Thymus (tissue), 14 donors: Measurements from ENCODE around the gene CDH1. TPM values are rescaled to one million over a fixed set of nuclear protein-coding genes. Genes with fewer than 3 reads are reported as not detected.

Experiments
- DNase-seq, 9 donors: peaks; one replicate each; pipeline ENCODE4 v3.0.0-alpha.2; 2013; ENCODE audit warnings: low spot score in 9 of 9, low read depth in 6 of 9, missing footprints in 1 of 9
- H3K27ac ChIP-seq, 2 donors: one replicate each; pipeline ENCODE4 v1.5.1; 2013; ENCODE audit warnings: control low read depth in 1 of 2, low read depth in 1 of 2, low read length in 1 of 2, mild to moderate bottlenecking in 1 of 2, moderate library complexity in 1 of 2
- H3K27me3 ChIP-seq, 2 donors: one replicate each; pipeline ENCODE4 v1.5.1; 2013; ENCODE audit warnings: low read length in 1 of 2; ENCODE audit not compliant: control insufficient read depth in 2 of 2, insufficient read depth in 1 of 2
- H3K36me3 ChIP-seq, 2 donors: one replicate each; pipeline ENCODE4 v1.5.1; 2013; ENCODE audit warnings: low read length in 1 of 2, mild to moderate bottlenecking in 1 of 2, moderate library complexity in 1 of 2; ENCODE audit not compliant: control insufficient read depth in 2 of 2, insufficient read depth in 2 of 2
- H3K4me1 ChIP-seq, 2 donors: one replicate each; pipeline ENCODE4 v1.5.1; 2013; ENCODE audit warnings: low read length in 2 of 2; ENCODE audit not compliant: control insufficient read depth in 2 of 2, insufficient read depth in 2 of 2
- H3K4me3 ChIP-seq, 2 donors: one replicate each; pipeline ENCODE4 v1.5.1; 2013; ENCODE audit warnings: low read length in 2 of 2, control low read depth in 1 of 2, mild to moderate bottlenecking in 1 of 2
- H3K9me3 ChIP-seq, 2 donors: one replicate each; pipeline ENCODE4 v1.5.1; 2013; ENCODE audit warnings: low read length in 1 of 2, mild to moderate bottlenecking in 1 of 2; ENCODE audit not compliant: control insufficient read depth in 2 of 2, insufficient read depth in 1 of 2
- WGBS: extraction: QIAGEN DNeasy Blood & Tissue Kit; methylation state at CpG from one replicate; pipeline ENCODE4 v1.1.7; 2013; 5-methylcytosine and 5-hydroxymethylcytosine counted together
- long read RNA-seq, 10 donors: transcript quantifications; one replicate each; lab custom pipeline, GENCODE V29; 2026
- polyA plus RNA-seq: library from polyadenylated mRNA; stranded (reverse); fragments of 200-250 nt; gene quantifications from one replicate; pipeline ENCODE4 v1.2.3, GENCODE V29; 2013
- total RNA-seq: library from RNA; stranded (reverse); fragments of 120-200 nt; gene quantifications from one replicate; pipeline ENCODE4 v1.2.4, GENCODE V29; 2013
- donor health status: healthy.

Gene CDH1
- total RNA-seq (30.9 TPM), polyA plus RNA-seq (70.4 TPM)
- long read RNA-seq, donor 1, full-length matches to known transcripts: 2 of 2 reads
- long read RNA-seq, donor 1, partial matches to known transcripts: 0 of 2 reads
- long read RNA-seq, donor 1, other reads (novel, unspliced or antisense): 0 of 2 reads
- long read RNA-seq, donor 2: 0 reads
- long read RNA-seq, donor 3, full-length matches to known transcripts: 4 of 4 reads
- long read RNA-seq, donor 3, partial matches to known transcripts: 0 of 4 reads
- long read RNA-seq, donor 3, other reads (novel, unspliced or antisense): 0 of 4 reads
- long read RNA-seq, donor 4, partial matches to known transcripts: 9 of 9 reads
- long read RNA-seq, donor 4, other reads (novel, unspliced or antisense): 0 of 9 reads
- long read RNA-seq, donor 5, full-length matches to known transcripts: 5 of 5 reads
- long read RNA-seq, donor 5, partial matches to known transcripts: 0 of 5 reads
- long read RNA-seq, donor 5, other reads (novel, unspliced or antisense): 0 of 5 reads
- long read RNA-seq, donor 6, full-length matches to known transcripts: 2 of 44 reads
- long read RNA-seq, donor 6, partial matches to known transcripts: 42 of 44 reads
- long read RNA-seq, donor 6, other reads (novel, unspliced or antisense): 0 of 44 reads
- long read RNA-seq, donor 7, full-length matches to known transcripts: 7 of 7 reads
- long read RNA-seq, donor 7, partial matches to known transcripts: 0 of 7 reads
- long read RNA-seq, donor 7, other reads (novel, unspliced or antisense): 0 of 7 reads
- long read RNA-seq, donor 8, partial matches to known transcripts: 0 of 1 reads
- long read RNA-seq, donor 8, other reads (novel, unspliced or antisense): 0 of 1 reads
- long read RNA-seq, donor 9, full-length matches to known transcripts: 1 of 1 reads
- long read RNA-seq, donor 9, partial matches to known transcripts: 0 of 1 reads
- long read RNA-seq, donor 9, other reads (novel, unspliced or antisense): 0 of 1 reads
- long read RNA-seq, donor 10, full-length matches to known transcripts: 2 of 2 reads
- long read RNA-seq, donor 10, partial matches to known transcripts: 0 of 2 reads
- long read RNA-seq, donor 10, other reads (novel, unspliced or antisense): 0 of 2 reads

DNA sequence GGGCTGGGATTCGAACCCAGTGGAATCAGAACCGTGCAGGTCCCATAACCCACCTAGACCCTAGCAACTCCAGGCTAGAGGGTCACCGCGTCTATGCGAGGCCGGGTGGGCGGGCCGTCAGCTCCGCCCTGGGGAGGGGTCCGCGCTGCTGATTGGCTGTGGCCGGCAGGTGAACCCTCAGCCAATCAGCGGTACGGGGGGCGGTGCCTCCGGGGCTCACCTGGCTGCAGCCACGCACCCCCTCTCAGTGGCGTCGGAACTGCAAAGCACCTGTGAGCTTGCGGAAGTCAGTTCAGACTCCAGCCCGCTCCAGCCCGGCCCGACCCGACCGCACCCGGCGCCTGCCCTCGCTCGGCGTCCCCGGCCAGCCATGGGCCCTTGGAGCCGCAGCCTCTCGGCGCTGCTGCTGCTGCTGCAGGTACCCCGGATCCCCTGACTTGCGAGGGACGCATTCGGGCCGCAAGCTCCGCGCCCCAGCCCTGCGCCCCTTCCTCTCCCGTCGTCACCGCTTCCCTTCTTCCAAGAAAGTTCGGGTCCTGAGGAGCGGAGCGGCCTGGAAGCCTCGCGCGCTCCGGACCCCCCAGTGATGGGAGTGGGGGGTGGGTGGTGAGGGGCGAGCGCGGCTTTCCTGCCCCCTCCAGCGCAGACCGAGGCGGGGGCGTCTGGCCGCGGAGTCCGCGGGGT lies at the start of gene CDH1:
Gene CDH1 (plus strand): TSS at position 247 of the 684 bp plus-strand sequence. CDS start 124 bp downstream, at position 371.
- Histone ChIP-seq H3K4me3 (peak within 1 kb of the TSS; percentile 29 to 47), H3K27me3 (peaks cover 23 to 51% of the 10 kb centered on the region in 2 donors), H3K9me3 (peaks cover 2 to 7% of the 10 kb centered on the region in 2 donors), H3K36me3 (no peaks in the 10 kb centered on the region), H3K4me1 (peaks cover 8 to 35% of the 10 kb centered on the region in 2 donors), H3K27ac (peak within 1 kb of the TSS; percentile 17 to 70)
- WGBS: 5% methylated on average over 63 of the region's 63 CpGs
- DNase-seq: peak in 3 of 9 donors; percentile 36 to 54 (median 38)

DNA sequence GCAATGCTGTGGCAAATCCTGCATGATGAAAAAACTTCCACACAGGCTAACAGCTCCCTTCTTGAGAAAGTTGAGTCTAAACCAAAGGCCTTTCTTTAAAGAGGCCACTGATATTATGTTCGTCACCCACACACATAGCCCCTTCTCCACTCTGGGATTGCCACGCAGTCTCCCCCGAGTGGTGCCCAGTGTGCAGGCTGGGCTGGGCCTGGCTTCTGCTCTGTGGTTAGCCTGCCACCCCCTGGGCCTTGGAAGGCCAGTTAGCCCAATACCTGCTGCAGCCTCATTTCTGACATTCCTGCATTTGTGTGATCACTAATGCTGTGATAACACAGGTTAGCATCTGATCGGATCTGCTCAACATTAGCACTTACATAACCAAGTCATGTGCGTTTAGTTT lies 47.2 kb upstream of the CDH1 start:
- H3K4me1 ChIP-seq: no peaks in the 10 kb centered on the region

DNA sequence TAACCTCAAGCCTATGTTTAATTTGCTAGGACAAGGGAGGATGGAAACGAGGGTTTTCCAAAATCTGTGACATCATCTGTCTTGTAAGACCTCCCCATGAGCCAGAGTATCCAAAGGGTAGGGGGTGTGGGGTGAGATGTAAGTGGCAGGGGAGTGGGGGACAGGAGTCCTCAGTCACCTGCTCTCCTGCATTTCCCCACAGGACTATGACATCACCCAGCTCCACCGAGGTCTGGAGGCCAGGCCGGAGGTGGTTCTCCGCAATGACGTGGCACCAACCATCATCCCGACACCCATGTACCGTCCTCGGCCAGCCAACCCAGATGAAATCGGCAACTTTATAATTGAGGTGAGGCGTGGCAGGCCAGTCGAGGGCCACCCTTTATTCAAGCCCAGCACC lies 41.5 kb upstream of the CDH1 start:
- Histone ChIP-seq H3K27ac (no peak overlapping the region), H3K27me3 (no peaks in the 10 kb centered on the region), H3K9me3 (no peaks in the 10 kb centered on the region), H3K36me3 (no peaks in the 10 kb centered on the region), H3K4me3 (no peak overlapping the region), H3K4me1 (no peaks in the 10 kb centered on the region)
- DNase-seq: no peak
- 86% methylated on average over 11 of the region's 11 CpGs for WGBS

More for the DNA sequence above, 47.2 kb upstream of the CDH1 start:
- Histone ChIP-seq H3K27ac (no peak overlapping the region), H3K36me3 (no peaks in the 10 kb centered on the region), H3K9me3 (no peaks in the 10 kb centered on the region), H3K4me3 (no peak overlapping the region), H3K27me3 (no peaks in the 10 kb centered on the region)
- no peak for DNase-seq
- 97% methylated on average over 5 of the region's 5 CpGs for WGBS

DNA sequence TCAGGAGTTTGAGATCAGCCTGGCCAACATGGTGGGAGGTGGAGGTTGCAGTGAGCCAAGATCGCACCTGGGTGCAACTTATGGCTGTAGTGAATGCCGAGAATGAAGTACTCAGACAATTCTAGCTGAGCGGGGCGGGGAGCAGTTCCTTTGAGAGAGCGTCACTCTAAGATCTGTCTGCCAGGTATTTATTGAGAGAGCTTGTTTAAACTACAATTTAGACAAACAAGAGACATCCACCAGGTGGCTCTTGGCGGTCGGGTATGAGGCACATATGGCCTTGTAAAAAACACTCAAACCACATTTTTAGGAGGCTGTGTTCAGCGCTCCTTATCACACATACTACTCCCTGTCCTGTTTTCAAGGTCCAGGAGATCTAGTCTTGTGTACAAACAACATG lies 40.6 kb upstream of the CDH1 start:
- no peaks in the 10 kb centered on the region for H3K36me3 ChIP-seq

DNA sequence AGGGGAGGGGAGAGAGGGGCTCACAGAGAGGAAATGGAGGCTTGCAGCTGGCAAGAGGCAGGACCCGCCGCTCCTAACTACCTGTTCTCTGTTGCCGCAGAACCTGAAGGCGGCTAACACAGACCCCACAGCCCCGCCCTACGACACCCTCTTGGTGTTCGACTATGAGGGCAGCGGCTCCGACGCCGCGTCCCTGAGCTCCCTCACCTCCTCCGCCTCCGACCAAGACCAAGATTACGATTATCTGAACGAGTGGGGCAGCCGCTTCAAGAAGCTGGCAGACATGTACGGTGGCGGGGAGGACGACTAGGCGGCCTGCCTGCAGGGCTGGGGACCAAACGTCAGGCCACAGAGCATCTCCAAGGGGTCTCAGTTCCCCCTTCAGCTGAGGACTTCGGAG lies 39.0 kb upstream of the CDH1 start:
- no peaks in the 10 kb centered on the region for H3K9me3 ChIP-seq
- no peaks in the 10 kb centered on the region for H3K4me1 ChIP-seq
- WGBS: 95% methylated on average over 23 of the region's 23 CpGs
- DNase-seq: no peak
- H3K27ac ChIP-seq: no peak overlapping the region
- no peaks in the 10 kb centered on the region for H3K27me3 ChIP-seq
- no peaks in the 10 kb centered on the region for H3K36me3 ChIP-seq
- H3K4me3 ChIP-seq: no peak overlapping the region

More for the DNA sequence above, 40.6 kb upstream of the CDH1 start:
- no peaks in the 10 kb centered on the region for H3K4me1 ChIP-seq
- 91% methylated on average over 8 of the region's 8 CpGs for WGBS
- H3K27me3 ChIP-seq: no peaks in the 10 kb centered on the region
- H3K27ac ChIP-seq: no peak overlapping the region
- H3K9me3 ChIP-seq: no peaks in the 10 kb centered on the region
- DNase-seq: no peak
- no peak overlapping the region for H3K4me3 ChIP-seq

DNA sequence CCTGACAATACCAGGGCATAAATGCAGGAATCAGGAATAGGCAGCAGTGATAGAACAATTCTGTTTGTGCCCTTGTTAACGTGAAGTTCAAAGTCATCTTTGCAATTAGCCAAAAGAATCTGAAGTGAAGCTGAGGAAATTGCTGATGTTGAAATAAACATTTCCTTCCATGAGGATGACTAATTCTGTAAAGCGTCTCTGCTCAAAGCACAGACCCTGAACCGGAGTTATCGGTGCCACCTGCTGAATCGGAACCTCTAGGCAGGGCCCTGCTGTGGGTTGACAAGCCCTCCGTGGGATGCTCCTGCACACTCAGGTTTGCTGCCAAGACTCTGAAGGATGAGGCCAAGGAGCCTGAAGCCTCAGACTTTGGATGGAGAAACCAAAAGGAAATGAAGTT lies 37.0 kb upstream of the CDH1 start:
- Histone ChIP-seq H3K27me3 (no peaks in the 10 kb centered on the region), H3K36me3 (no peaks in the 10 kb centered on the region), H3K4me3 (no peak overlapping the region), H3K4me1 (no peaks in the 10 kb centered on the region), H3K9me3 (no peaks in the 10 kb centered on the region), H3K27ac (no peak overlapping the region)
- no peak for DNase-seq
- 92% methylated on average over 6 of the region's 6 CpGs for WGBS

DNA sequence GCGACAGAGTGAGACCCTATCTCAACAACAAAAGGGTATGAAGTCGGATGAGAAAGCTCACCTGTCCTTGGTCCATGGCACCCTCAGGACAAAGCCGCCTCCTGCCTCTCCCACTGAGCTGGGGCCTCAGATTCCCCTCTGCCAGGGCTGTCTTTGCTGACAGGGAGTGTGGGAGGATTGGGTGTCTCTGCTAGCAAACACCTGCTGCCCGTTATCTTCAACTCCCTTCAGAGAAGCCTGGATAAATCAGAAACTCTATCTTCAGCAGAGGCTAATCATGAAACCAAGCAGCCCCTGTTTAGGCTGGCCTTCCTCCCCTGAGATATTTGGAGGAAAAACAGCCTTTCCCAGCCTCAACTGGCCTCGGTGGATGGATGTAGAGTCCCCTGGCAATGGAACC lies 36.3 kb upstream of the CDH1 start:
- Histone ChIP-seq H3K4me3 (no peak overlapping the region), H3K36me3 (no peaks in the 10 kb centered on the region), H3K9me3 (no peaks in the 10 kb centered on the region), H3K4me1 (no peaks in the 10 kb centered on the region), H3K27ac (no peak overlapping the region), H3K27me3 (no peaks in the 10 kb centered on the region)
- DNase-seq: no peak
- WGBS: 96% methylated on average over 5 of the region's 5 CpGs

DNA sequence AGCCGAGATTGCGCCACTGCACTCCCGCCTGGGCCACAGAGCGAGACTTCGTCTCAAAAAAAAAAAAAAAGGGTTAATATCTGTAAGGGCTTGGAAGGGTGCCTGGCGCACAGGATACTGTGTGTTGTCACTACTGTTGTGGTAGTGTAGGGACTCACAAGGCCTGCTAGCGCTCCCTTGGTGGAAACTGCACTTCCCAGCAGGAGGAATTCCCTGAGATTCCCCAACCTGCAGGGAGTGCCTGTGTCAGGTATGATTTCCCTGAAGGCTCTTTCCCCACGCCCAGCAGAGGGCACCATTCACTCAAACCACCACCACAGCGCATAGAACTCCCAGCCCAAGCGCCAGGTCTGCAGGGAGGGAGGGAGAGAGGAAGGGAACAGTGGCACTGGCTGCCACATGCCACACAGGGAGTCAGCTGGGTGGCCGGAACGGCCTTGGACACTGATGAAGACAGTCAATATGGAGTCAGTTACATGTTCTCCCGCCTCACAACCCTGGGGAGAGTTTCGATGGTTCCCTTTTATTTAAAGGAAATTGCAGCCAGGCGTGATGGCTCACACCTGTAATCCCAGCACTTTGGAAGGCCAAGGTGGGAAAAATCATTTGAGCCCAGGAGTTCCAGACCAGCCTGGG lies 32.7 kb upstream of the CDH1 start:
- 49% methylated on average over 15 of the region's 15 CpGs for WGBS
- Histone ChIP-seq H3K4me3 (no peak overlapping the region), H3K36me3 (no peaks in the 10 kb centered on the region), H3K27me3 (no peaks in the 10 kb centered on the region), H3K27ac (no peak overlapping the region), H3K4me1 (peaks cover 0 to 3% of the 10 kb centered on the region in 2 donors), H3K9me3 (no peaks in the 10 kb centered on the region)
- peak; percentile 26 to 80 (median 58) for DNase-seq
